B cell (primary cell): ENCODE measurements around the gene SYT2. TPM values are rescaled to one million over a fixed set of nuclear protein-coding genes. Genes with fewer than 3 reads are reported as not detected.
"Not testable (repeated sequence)": the region's sequence is repeated elsewhere in the genome, so short reads cannot be mapped to it uniquely, and the experiment has no call there.

Source experiments
- ATAC-seq: fragments of 200-7000 bp; cut with Tn5 transposase; one replicate; pipeline ENCODE4 v1.10.0; 2021; ENCODE audit warnings: low read depth, mild to moderate bottlenecking, moderate number of reproducible peaks, moderate library complexity
- CTCF ChIA-PET: fragments of 350-600 bp; sonication (Branson Sonifier 250); formaldehyde crosslinking; loops from one replicate; lab custom pipeline; 2021; ENCODE audit warnings: antibody characterized with exemption, inconsistent platforms; lab: Charles Lee
- POLR2A ChIA-PET: fragments of 350-600 bp; sonication (Branson Sonifier 250); formaldehyde crosslinking; loops from one replicate; lab custom pipeline; 2021; ENCODE audit warnings: antibody characterized with exemption; lab: Charles Lee
- DNase-seq: peaks from one replicate; pipeline ENCODE4 v3.0.0; 2013
- H2AFZ ChIP-seq: 2 replicates; pipeline ENCODE4 v1.6.1; 2012; ENCODE audit warnings: mild to moderate bottlenecking, low read depth, low read length; ENCODE audit not compliant: insufficient read depth, poor library complexity, severe bottlenecking
- H3K27ac ChIP-seq, 2 donors: 1 replicate in 1 of 2; 2 replicates in 1 of 2; pipeline ENCODE4 v1.5.1; 2012 to 2013; ENCODE audit warnings: low read length in 2 of 2, mild to moderate bottlenecking in 2 of 2, moderate library complexity in 1 of 2
- H3K27me3 ChIP-seq, 4 experiments: fragments of 200-600 bp in 1 of 4; sonication (generic) in 1 of 4; replicated peaks in 1 of 4; 1 replicate in 2 of 4; 2 replicates in 2 of 4; pipeline versions ENCODE4 v1.6.1 to v1.7.0; 2013 to 2016; ENCODE audit warnings: low read length in 3 of 4, mild to moderate bottlenecking in 2 of 4, mixed read lengths in 1 of 4, moderate library complexity in 1 of 4; ENCODE audit not compliant: insufficient read depth in 4 of 4, control insufficient read depth in 3 of 4; ENCODE audit errors: control extremely low read depth in 1 of 4
- H3K36me3 ChIP-seq, 2 experiments: replicated peaks in 1 of 2; 1 replicate in 1 of 2; 2 replicates in 1 of 2; pipeline versions ENCODE4 v1.6.1 to v1.7.1; 2013; ENCODE audit warnings: low read length in 1 of 2; ENCODE audit not compliant: insufficient read depth in 2 of 2, control insufficient read depth in 1 of 2; ENCODE audit errors: control extremely low read depth in 1 of 2, extremely low read depth in 1 of 2
- H3K4me1 ChIP-seq, 2 donors: fragments of 200-600 bp in 1 of 2; sonication (generic) in 1 of 2; 1 replicate in 1 of 2; 2 replicates in 1 of 2; pipeline versions ENCODE4 v1.5.1 to v1.6.1; 2013 to 2017; ENCODE audit warnings: low read length in 2 of 2; ENCODE audit not compliant: control insufficient read depth in 2 of 2, insufficient read depth in 2 of 2
- H3K4me2 ChIP-seq: replicated peaks from 2 replicates; pipeline ENCODE3; 2012; ENCODE audit warnings: mild to moderate bottlenecking, low read depth, low read length; ENCODE audit not compliant: poor library complexity, severe bottlenecking
- H3K4me3 ChIP-seq, 5 experiments: fragments of 200-600 bp in 1 of 5; sonication (generic) in 1 of 5; 1 replicate in 3 of 5; 2 replicates in 2 of 5; pipeline versions ENCODE4 v1.5.1 to v1.7.0; 2011 to 2016; ENCODE audit warnings: low read length in 4 of 5, mild to moderate bottlenecking in 4 of 5, low read depth in 2 of 5, control low read depth in 1 of 5, moderate library complexity in 1 of 5; ENCODE audit not compliant: insufficient read depth in 1 of 5; ENCODE audit errors: control extremely low read depth in 1 of 5, extremely low read depth in 1 of 5
- H3K79me2 ChIP-seq: fragments of 200-600 bp; sonication (generic); one replicate; pipeline ENCODE4 v1.6.0; 2016; ENCODE audit warnings: low read length; ENCODE audit not compliant: control insufficient read depth, insufficient read depth
- H3K9ac ChIP-seq: fragments of 200-600 bp; sonication (generic); 2 replicates; pipeline ENCODE4 v1.6.1; 2017; ENCODE audit warnings: mild to moderate bottlenecking, low read length, moderate library complexity
- H3K9me3 ChIP-seq, 3 donors: one replicate each; pipeline versions ENCODE4 v1.6.1 to v1.7.1; 2013; ENCODE audit warnings: low read length in 2 of 3; ENCODE audit not compliant: control insufficient read depth in 2 of 3, insufficient read depth in 1 of 3; ENCODE audit errors: control extremely low read depth in 1 of 3
- H4K20me1 ChIP-seq: 2 replicates; pipeline ENCODE4 v1.6.0; 2012; ENCODE audit warnings: mild to moderate bottlenecking, low read length; ENCODE audit not compliant: insufficient read depth, control insufficient read depth, poor library complexity, severe bottlenecking
- H3K27ac Mint-ChIP-seq: one replicate; pipeline ENCODE4 v1.8.0; 2021; ENCODE audit warnings: mixed read lengths
- H3K27me3 Mint-ChIP-seq: one replicate; pipeline ENCODE4 v1.8.0; 2021; ENCODE audit warnings: mixed read lengths
- H3K4me1 Mint-ChIP-seq: one replicate; pipeline ENCODE4 v1.8.0; 2021; ENCODE audit warnings: mixed read lengths
- H3K4me3 Mint-ChIP-seq: one replicate; pipeline ENCODE4 v1.8.0; 2021; ENCODE audit warnings: mixed read lengths
- H3K9me3 Mint-ChIP-seq: one replicate; pipeline ENCODE4 v1.8.0; 2022; ENCODE audit warnings: mixed read lengths; ENCODE audit not compliant: insufficient read depth
- EZH2 ChIP-seq: IDR thresholded peaks from 2 replicates; pipeline ENCODE4 v1.6.1; 2012; ENCODE audit warnings: borderline replicate concordance, low read depth, mild to moderate bottlenecking, moderate library complexity, low read length; ENCODE audit not compliant: insufficient read depth, poor library complexity, severe bottlenecking
- WGBS: methylation state at CpG from one replicate; pipeline ENCODE4 v1.1.5; 2013; ENCODE audit warnings: missing lambda C conversion rate; ENCODE audit not compliant: insufficient coverage; 5-methylcytosine and 5-hydroxymethylcytosine counted together
- intact Hi-C: fragments of 100-400 bp; cut with micrococcal nuclease; formaldehyde crosslinking; loops from one replicate; pipeline ENCODE4 v1.10.0; 2022
- polyA plus RNA-seq: library from polyadenylated mRNA; depleted of rRNA; stranded (reverse); fragments of >200 nt; gene quantifications from 2 replicates; pipeline ENCODE4 v1.2.3, GENCODE V29; 2012
- total RNA-seq, 2 donors: library from RNA; stranded (reverse); fragments of 120-200 nt in 1 of 2; gene quantifications; 1 replicate in 1 of 2; 2 replicates in 1 of 2; pipeline versions ENCODE4 v1.2.3 to v1.2.4, GENCODE V29; 2013 to 2022
- TF ChIP-seq, protein P1 (sequence below): fragments of 200-600 bp; IDR thresholded peaks from one replicate; pipeline ENCODE4 v1.8.0; 2022; ENCODE audit warnings: antibody characterized with exemption, mild to moderate bottlenecking

SYT2 gene
- total and polyA plus RNA-seq, 2 donors (not counting 1 experiment from before 2014, with no cell fraction given): not detected

DNA sequence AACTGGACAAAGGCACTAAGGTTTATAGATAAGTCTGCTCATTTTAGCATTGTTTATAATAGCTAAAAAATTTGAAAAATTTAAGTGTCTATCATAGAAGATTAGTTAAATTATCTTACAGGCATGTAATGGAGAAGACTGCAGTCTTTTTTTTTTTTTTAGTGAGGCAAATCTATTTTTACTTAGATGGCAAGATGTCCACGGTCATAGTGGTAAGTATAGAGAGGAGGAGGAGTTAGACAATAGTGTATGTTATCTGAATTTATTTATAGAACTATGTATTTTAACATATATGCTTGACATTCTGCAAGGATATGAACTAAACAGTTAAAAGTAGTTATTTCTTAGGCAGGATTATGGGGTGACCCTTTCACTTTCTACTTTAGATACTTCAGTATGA, 149.0 kb downstream of the SYT2 start:
- no peak for ATAC-seq
- H3K27me3 ChIP-seq: no peaks in the 10 kb centered on the region
- POLR2A ChIA-PET: no interaction called here
- no peak overlapping the region for H2AFZ ChIP-seq
- CTCF ChIA-PET: interaction anchor here (1.0 to 1.9 kb wide), 4 partner anchors 8 to 438 kb away, joined by 3 to 12 read pairs (median 4); no protein-coding TSS in a partner anchor
- Mint-ChIP-seq H3K27me3 (no peaks in the 10 kb centered on the region), H3K4me1 (peaks cover 23% of the 10 kb centered on the region), H3K9me3 (no peaks in the 10 kb centered on the region), H3K4me3 (no peak overlapping the region), H3K27ac (no peak overlapping the region)
- no peak overlapping the region for H3K4me3 ChIP-seq
- no peak for DNase-seq
- no peaks in the 10 kb centered on the region for H3K79me2 ChIP-seq
- H4K20me1 ChIP-seq: peaks cover 6% of the 10 kb centered on the region
- H3K4me1 ChIP-seq: peaks cover 16 to 22% of the 10 kb centered on the region in 2 donors
- no peak overlapping the region for H3K4me2 ChIP-seq
- intact Hi-C loops: no loop called here
- WGBS: no CpG with 5 or more reads among the region's 1 CpG
- no peak overlapping the region for H3K9ac ChIP-seq
- peaks cover 0 to 7% of the 10 kb centered on the region in 2 experiments for H3K36me3 ChIP-seq
- no peaks in the 10 kb centered on the region for H3K9me3 ChIP-seq
- TF ChIP-seq, protein P1, sequence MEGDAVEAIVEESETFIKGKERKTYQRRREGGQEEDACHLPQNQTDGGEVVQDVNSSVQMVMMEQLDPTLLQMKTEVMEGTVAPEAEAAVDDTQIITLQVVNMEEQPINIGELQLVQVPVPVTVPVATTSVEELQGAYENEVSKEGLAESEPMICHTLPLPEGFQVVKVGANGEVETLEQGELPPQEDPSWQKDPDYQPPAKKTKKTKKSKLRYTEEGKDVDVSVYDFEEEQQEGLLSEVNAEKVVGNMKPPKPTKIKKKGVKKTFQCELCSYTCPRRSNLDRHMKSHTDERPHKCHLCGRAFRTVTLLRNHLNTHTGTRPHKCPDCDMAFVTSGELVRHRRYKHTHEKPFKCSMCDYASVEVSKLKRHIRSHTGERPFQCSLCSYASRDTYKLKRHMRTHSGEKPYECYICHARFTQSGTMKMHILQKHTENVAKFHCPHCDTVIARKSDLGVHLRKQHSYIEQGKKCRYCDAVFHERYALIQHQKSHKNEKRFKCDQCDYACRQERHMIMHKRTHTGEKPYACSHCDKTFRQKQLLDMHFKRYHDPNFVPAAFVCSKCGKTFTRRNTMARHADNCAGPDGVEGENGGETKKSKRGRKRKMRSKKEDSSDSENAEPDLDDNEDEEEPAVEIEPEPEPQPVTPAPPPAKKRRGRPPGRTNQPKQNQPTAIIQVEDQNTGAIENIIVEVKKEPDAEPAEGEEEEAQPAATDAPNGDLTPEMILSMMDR: no peak
- no peak for TF ChIP-seq EZH2
- H3K27ac ChIP-seq: no peak overlapping the region

DNA sequence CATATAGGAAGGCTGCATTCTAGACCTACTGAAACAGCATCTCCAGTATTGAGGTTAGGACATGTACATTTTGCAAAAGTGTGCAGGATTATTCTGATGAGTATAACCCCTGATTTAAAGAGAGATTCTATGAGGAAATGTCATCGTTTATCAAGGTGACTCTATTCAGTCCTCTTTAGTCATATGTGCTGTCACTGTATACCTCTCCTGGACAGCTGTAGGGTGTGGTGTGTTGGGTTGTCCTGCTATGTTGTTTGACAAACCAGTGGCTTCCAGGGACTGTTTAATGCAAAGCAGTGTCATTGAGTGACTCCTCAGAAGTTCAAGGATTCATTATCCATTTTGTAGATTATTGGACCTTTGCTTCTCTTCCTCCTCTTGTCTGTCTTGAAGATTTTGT, 152.6 kb downstream of the SYT2 start:
- H3K4me3 ChIP-seq, H3K4me3 Mint-ChIP-seq, H3K27me3 ChIP-seq, H4K20me1 ChIP-seq, H3K79me2 ChIP-seq, ATAC-seq, H3K36me3 ChIP-seq, intact Hi-C loops, H3K27me3 Mint-ChIP-seq, H3K9ac ChIP-seq, POLR2A ChIA-PET, H2AFZ ChIP-seq, H3K27ac Mint-ChIP-seq, DNase-seq, H3K27ac ChIP-seq, H3K9me3 ChIP-seq, H3K4me2 ChIP-seq, H3K9me3 Mint-ChIP-seq, CTCF ChIA-PET: not testable (repeated sequence)
- no CpG with 5 or more reads among the region's 1 CpG for WGBS
- peaks cover 17% of the 10 kb centered on the region for H3K4me1 Mint-ChIP-seq
- H3K4me1 ChIP-seq: peaks cover 8 to 13% of the 10 kb centered on the region in 2 donors

DNA sequence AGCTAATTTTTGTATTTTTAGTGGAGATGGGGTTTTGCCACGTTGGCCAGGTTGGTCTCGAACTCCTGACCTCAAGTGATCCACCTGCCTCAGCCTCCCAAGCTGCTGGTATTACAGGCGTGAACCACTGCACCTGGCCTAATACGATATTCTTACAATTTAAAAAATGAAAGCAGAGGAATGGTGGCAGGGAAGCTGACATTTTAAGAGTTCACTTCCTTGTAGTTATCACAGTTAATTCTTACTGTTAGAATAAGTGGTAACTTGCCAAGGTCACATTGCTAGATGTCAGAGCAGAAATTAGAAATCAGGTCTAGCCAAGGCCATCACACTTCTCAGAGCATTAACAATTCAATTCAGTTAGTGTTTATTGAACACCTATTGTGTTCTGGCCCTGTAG, 154.2 kb downstream of the SYT2 start:
- H3K4me3 ChIP-seq, H3K27me3 Mint-ChIP-seq, H3K9me3 ChIP-seq, H3K4me3 Mint-ChIP-seq, H4K20me1 ChIP-seq, H2AFZ ChIP-seq, H3K27me3 ChIP-seq, H3K9me3 Mint-ChIP-seq, H3K9ac ChIP-seq, H3K27ac ChIP-seq, ATAC-seq, H3K36me3 ChIP-seq, intact Hi-C loops, DNase-seq, H3K4me2 ChIP-seq, H3K79me2 ChIP-seq, POLR2A ChIA-PET, H3K27ac Mint-ChIP-seq: not testable (repeated sequence)
- WGBS: no CpG with 5 or more reads among the region's 4 CpGs
- peaks cover 17% of the 10 kb centered on the region for H3K4me1 Mint-ChIP-seq
- CTCF ChIA-PET: interaction anchor here (0.7 to 1.2 kb wide), 2 partner anchors 8 to 12 kb away, joined by 3 read pairs; no protein-coding TSS in a partner anchor
- H3K4me1 ChIP-seq: peaks cover 8 to 14% of the 10 kb centered on the region in 2 donors
